ENCODE data around the gene C11orf24.

DNA sequence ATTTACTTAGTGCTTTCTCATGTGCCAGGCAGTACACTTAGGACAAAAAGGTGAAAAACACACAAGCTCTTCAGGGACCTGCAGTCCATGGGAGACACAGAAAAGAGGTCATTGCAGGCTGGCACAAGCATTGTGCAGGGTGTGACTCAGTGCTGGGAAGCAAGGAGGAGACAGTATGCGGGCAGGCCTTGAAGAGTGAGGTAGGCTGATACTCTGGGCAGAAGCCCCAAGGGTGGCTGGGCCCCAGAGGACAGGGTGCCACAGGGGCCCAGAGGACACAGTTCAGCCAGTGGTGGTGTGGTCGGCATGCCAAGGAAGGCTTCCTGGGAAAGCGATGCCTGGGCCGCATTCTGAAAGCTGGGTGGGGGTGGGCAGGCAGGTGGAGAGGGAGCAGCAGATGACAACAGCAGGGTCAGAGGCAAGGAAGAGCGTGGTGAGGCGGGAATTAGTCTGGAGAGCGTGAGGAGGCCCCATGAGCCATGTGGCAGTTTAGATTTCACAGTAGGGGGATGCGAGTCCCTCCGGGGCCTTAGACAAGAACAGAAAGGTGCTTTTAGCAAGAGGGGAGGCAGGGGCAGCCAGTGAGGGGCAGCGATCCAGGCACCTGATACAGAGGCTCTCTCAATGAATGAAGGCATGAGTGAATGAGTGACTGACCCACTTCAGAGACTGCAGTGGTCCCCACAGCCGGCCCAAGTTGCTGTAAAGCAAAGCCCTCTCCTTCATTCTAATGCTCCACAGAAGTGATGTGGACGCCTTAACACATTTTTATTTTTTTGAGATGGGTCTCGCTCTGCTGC lies 6.8 kb downstream of the C11orf24 start:
- TF ChIP-seq BACH2 (CRISPR knock-in tag; IDR thresholded peaks at IDR 0.05; ENCODE audit: borderline replicate concordance): no peak
- no peak for TF ChIP-seq ESRRG (CRISPR knock-in tag; IDR thresholded peaks at IDR 0.05)
- no peak for TF ChIP-seq CSDC2 (CRISPR knock-in tag; IDR thresholded peaks at IDR 0.05)
- TF ChIP-seq ZFP3 (CRISPR knock-in tag; IDR thresholded peaks at IDR 0.05): no peak
- TF ChIP-seq ZC3H10 (CRISPR knock-in tag; IDR thresholded peaks at IDR 0.05): no peak
- TF ChIP-seq ARNTL (CRISPR knock-in tag; IDR thresholded peaks at IDR 0.05; ENCODE audit: borderline replicate concordance, low read depth): no peak
- no peak for TF ChIP-seq ZFP30 (CRISPR knock-in tag; IDR thresholded peaks at IDR 0.05)
- no peak for TF ChIP-seq ZNF8 (CRISPR knock-in tag; IDR thresholded peaks at IDR 0.05)
- TF ChIP-seq PPARA (CRISPR knock-in tag; IDR thresholded peaks at IDR 0.05; ENCODE audit: borderline replicate concordance): no peak
- TF ChIP-seq, protein P1, sequence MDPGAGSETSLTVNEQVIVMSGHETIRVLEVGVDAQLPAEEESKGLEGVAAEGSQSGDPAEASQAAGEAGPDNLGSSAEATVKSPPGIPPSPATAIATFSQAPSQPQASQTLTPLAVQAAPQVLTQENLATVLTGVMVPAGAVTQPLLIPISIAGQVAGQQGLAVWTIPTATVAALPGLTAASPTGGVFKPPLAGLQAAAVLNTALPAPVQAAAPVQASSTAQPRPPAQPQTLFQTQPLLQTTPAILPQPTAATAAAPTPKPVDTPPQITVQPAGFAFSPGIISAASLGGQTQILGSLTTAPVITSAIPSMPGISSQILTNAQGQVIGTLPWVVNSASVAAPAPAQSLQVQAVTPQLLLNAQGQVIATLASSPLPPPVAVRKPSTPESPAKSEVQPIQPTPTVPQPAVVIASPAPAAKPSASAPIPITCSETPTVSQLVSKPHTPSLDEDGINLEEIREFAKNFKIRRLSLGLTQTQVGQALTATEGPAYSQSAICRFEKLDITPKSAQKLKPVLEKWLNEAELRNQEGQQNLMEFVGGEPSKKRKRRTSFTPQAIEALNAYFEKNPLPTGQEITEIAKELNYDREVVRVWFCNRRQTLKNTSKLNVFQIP (CRISPR knock-in tag; IDR thresholded peaks at IDR 0.05; ENCODE audit: borderline replicate concordance, low read depth): no peak

Data from SK-N-SH treated with all-trans-retinoic acid at 6 μM for 48 hours (cell line).